Measurements from ENCODE around the gene NME3. TPM values are rescaled to one million over a fixed set of nuclear protein-coding genes. Genes with fewer than 3 reads are reported as not detected.

Gene NME3
- total RNA-seq, 1 donor from 2014 or later = 326 TPM

DNA sequence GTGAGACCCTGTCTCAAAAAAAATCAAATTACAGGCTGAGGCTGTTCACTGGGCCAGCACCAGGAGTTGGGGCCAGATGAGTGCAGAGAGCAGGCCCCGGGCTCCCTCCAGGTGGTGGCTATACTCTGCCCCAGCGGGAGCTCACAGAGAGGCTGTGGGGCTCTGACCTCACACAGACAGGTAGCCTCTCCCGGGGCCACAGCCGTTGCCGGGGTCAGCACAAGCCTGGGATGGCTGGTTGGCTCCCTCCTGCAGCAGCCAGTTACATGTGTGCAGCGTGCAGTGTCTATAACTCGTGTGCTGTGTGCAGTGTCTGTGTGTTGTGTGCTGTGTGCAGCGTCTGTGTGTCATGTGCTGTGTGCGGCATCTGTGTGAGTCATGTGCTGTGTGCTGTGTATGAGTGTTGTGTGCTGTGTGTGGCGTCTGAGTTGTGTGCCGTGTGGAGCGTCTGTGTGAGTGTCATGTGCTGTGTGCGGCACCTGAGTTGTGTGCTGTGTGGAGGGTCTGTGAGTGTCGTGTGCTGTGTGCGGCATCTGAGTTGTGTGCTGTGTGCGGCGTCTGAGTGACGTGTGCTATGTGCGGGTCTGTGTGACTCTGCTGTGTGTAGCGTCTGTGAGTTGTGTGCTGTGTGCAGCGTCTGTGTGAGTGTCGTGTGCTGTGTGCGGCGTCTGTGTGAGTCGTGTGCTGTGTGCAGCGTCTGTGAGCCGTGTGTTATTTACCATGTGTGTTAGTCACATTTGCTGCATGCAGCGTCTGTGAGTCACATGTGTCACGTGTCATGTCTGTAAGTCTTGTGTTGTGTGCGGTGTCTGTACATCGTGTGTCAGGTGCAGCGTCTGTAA lies 44.5 kb downstream of the NME3 start:
- Histone ChIP-seq H3K4me1 (peaks cover 5 to 12% of the 10 kb centered on the region in 2 donors), H3K27ac (no peak overlapping the region), H3K4me3 (no peak overlapping the region), H3K27me3 (no peaks in the 10 kb centered on the region), H3K9me3 (no peaks in the 10 kb centered on the region), H3K36me3 (peaks cover 40 to 61% of the 10 kb centered on the region in 2 donors)
- intact Hi-C loops (cut with DNase I) = no loop called here
- no peak for TF ChIP-seq CTCF (IDR thresholded peaks at IDR 0.05)
- DNase-seq (ENCODE audit: low spot score in 2 of 2) = no peak

GRCh38 chr16:1724491-1724890 lies 46.9 kb downstream of the NME3 start:
- H3K36me3 ChIP-seq = peaks cover 32 to 52% of the 10 kb centered on the region in 2 donors
- no peak for DNase-seq (ENCODE audit: low spot score in 2 of 2)
- no peak overlapping the region for H3K27ac ChIP-seq
- H3K4me1 ChIP-seq = peaks cover 5 to 16% of the 10 kb centered on the region in 2 donors
- H3K27me3 ChIP-seq = no peaks in the 10 kb centered on the region
- intact Hi-C loops (cut with DNase I) = no loop called here
- no peaks in the 10 kb centered on the region for H3K9me3 ChIP-seq
- H3K4me3 ChIP-seq = no peak overlapping the region
- no peak for TF ChIP-seq CTCF (IDR thresholded peaks at IDR 0.05)

DNA sequence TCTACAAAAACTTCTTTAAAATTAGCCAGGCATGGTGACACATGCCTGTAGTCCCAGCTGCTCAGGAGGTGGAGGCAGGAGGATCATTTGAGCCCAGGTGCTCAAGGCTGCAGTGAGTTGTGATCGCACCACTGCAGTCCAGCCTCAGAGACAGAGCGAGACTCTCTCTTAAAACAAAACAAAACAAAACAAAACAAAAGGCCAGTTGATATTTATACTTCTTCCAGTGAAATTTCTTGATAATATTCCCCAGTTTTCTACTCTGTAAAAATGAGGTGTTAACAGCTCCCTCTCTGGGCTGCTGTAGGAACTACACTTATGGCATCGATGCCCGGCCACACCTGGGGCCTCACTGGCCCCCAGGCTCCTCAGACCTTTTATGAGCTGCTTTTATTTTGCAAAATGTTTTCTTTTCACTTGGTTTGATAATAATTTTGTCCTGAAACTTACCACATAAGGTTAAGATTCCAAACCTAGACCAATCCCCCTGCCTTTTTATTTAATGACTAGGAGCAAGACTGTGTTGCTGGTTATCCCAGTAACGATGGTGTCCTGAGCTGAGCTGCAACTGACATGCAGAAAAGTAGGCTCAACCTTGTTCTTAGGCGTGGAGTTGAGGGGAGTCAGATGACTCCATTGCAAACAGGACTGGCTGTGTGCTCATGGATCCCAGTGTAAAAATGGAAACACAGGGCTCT lies 47.7 kb downstream of the NME3 start:
- DNase-seq (ENCODE audit: low spot score in 2 of 2) = no peak
- Histone ChIP-seq H3K27me3 (no peaks in the 10 kb centered on the region), H3K4me1 (peaks cover 5 to 16% of the 10 kb centered on the region in 2 donors), H3K36me3 (peaks cover 23 to 43% of the 10 kb centered on the region in 2 donors), H3K27ac (peak overlapping the region; percentile 15 to 50), H3K9me3 (no peaks in the 10 kb centered on the region), H3K4me3 (no peak overlapping the region)
- TF ChIP-seq CTCF (IDR thresholded peaks at IDR 0.05) = peak; percentile 56 to 80 (median 79)
- intact Hi-C loops (cut with DNase I) = no loop called here

GRCh38 chr16:1721372-1721771 lies 50.0 kb downstream of the NME3 start:
- Histone ChIP-seq H3K9me3 (no peaks in the 10 kb centered on the region), H3K4me3 (no peak overlapping the region), H3K27ac (peak overlapping the region in 1 of 2 donors; percentile 40), H3K4me1 (peaks cover 5 to 16% of the 10 kb centered on the region in 2 donors), H3K27me3 (no peaks in the 10 kb centered on the region), H3K36me3 (peaks cover 6 to 22% of the 10 kb centered on the region in 2 donors)
- intact Hi-C loops (cut with DNase I) = no loop called here
- DNase-seq (ENCODE audit: low spot score in 2 of 2) = no peak
- TF ChIP-seq CTCF (IDR thresholded peaks at IDR 0.05) = no peak

Other genes with a start within 250 kb of the NME3 start
- 145 TPM for gene TMEM204, start 237.9 kb downstream of the NME3 start, total RNA-seq
- gene IFT140, start 159.5 kb downstream of the NME3 start, total RNA-seq = 21.9 TPM
- 12.7 TPM for gene CRAMP1, start 159.2 kb downstream of the NME3 start, total RNA-seq
- gene JPT2, start 93.3 kb downstream of the NME3 start, total RNA-seq = 18.3 TPM
- gene MAPK8IP3, start 65.3 kb downstream of the NME3 start, total RNA-seq = 57.4 TPM
- 25.3 TPM for gene EME2, start 1.3 kb upstream of the NME3 start, total RNA-seq
- gene MRPS34, start 1.6 kb upstream of the NME3 start, total RNA-seq = 170 TPM
- gene SPSB3, start 11.0 kb upstream of the NME3 start, total RNA-seq = 159 TPM
- 182 TPM for gene NUBP2, start 11.4 kb upstream of the NME3 start, total RNA-seq
- not detected for gene IGFALS, start 22.2 kb upstream of the NME3 start, total RNA-seq
- 177 TPM for gene HAGH, start 55.3 kb upstream of the NME3 start, total RNA-seq
- gene FAHD1, start 55.7 kb upstream of the NME3 start, total RNA-seq = 233 TPM
- gene MEIOB, start 100.6 kb upstream of the NME3 start, total RNA-seq = not detected
- gene HS3ST6, start 146.9 kb upstream of the NME3 start, total RNA-seq = not detected
- 32.9 TPM for gene MSRB1, start 171.7 kb upstream of the NME3 start, total RNA-seq
- gene RPL3L, start 183.1 kb upstream of the NME3 start, total RNA-seq = not detected
- 68.2 TPM for gene NDUFB10, start 188.0 kb upstream of the NME3 start, total RNA-seq
- 2,866 TPM for gene RPS2, start 193.3 kb upstream of the NME3 start, total RNA-seq
- not detected for gene RNF151, start 195.3 kb upstream of the NME3 start, total RNA-seq
- gene TBL3, start 200.5 kb upstream of the NME3 start, total RNA-seq = 55.7 TPM
- not detected for gene NOXO1, start 209.9 kb upstream of the NME3 start, total RNA-seq
- gene GFER, start 212.7 kb upstream of the NME3 start, total RNA-seq = 2.7 TPM
- 0.32 TPM for gene SYNGR3, start 218.4 kb upstream of the NME3 start, total RNA-seq
- gene ZNF598, start 238.3 kb upstream of the NME3 start, total RNA-seq = 31.1 TPM
- gene NPW, start 248.2 kb upstream of the NME3 start, total RNA-seq = not detected